ENCODE data around the gene NCBP3. TPM values are rescaled to one million over a fixed set of nuclear protein-coding genes. Genes with fewer than 3 reads are reported as not detected.

Gene NCBP3
- total and polyA plus RNA-seq, 2 donors (not counting 3 experiments of a cell fraction or from before 2014, with no cell fraction given): 18.2 to 51.1 TPM

- DNase-seq (ENCODE audit: low read depth, low spot score): no peak
- Histone ChIP-seq H3K79me2 (ENCODE audit: control insufficient read depth, insufficient read depth, low read length) (no peaks in the 10 kb centered on the region), H3K9me1 (replicated peaks; ENCODE audit: control insufficient read depth, extremely low read depth, insufficient read depth, low read length) (no peaks in the 10 kb centered on the region), H4K20me1 (replicated peaks; ENCODE audit: control insufficient read depth, extremely low read depth, insufficient read depth, low read length) (no peaks in the 10 kb centered on the region), H3K36me3 (ENCODE audit: control insufficient read depth in 2 of 2, extremely low read depth in 1 of 2, insufficient read depth in 2 of 2, low read length in 2 of 2) (no peaks in the 10 kb centered on the region), H3K4me1 (ENCODE audit: control insufficient read depth, extremely low read depth, insufficient read depth, low read length) (no peaks in the 10 kb centered on the region), H3K9ac (replicated peaks; ENCODE audit: extremely low read depth, insufficient read depth, low read length) (no peak overlapping the region), H3K27ac (ENCODE audit: insufficient read depth, low read depth, low read length) (no peak overlapping the region), H3K4me3 (replicated peaks in 1 of 3; ENCODE audit: insufficient read depth in 1 of 3, low read depth in 1 of 3, low read length in 3 of 3) (no peak overlapping the region), H3K27me3 (ENCODE audit: control insufficient read depth in 2 of 2, insufficient read depth in 2 of 2, low read length in 2 of 2) (no peaks in the 10 kb centered on the region), H3K4me2 (ENCODE audit: insufficient read depth, low read length) (no peak overlapping the region), H3K9me3 (replicated peaks; ENCODE audit: control insufficient read depth, insufficient read depth, low read length) (no peaks in the 10 kb centered on the region), H2AFZ (ENCODE audit: low read depth, low read length) (no peak overlapping the region)
- ChIA-PET POLR2A (no interaction called here), CTCF (interaction anchor here (2.6 kb wide), 1 partner anchor 59 kb away, joined by 11 read pairs; no protein-coding TSS in a partner anchor)
- dilution Hi-C loops (cut with MboI; ENCODE audit: extremely low pct_ligation_motif_present, low sequenced_read_pairs) (no loop called here), intact Hi-C loops (cut with micrococcal nuclease) (no loop called here)
- no peak for TF ChIP-seq FOS (IDR thresholded peaks at IDR 0.05; ENCODE audit: borderline replicate concordance, insufficient read depth, low read length)
- no peak for TF ChIP-seq POLR2AphosphoS5 (IDR thresholded peaks at IDR 0.05; ENCODE audit: insufficient read depth, low read depth, low read length)
- TF ChIP-seq GATA2 (IDR thresholded peaks at IDR 0.05; ENCODE audit: insufficient read depth, insufficient read length, low read depth, low read length): no peak
- no peak for TF ChIP-seq CTCF (IDR thresholded peaks at IDR 0.05; ENCODE audit: extremely low read depth in 1 of 2, insufficient read depth in 1 of 2, low read depth in 1 of 2, low read length in 2 of 2)
- no peak for TF ChIP-seq MAX (IDR thresholded peaks at IDR 0.05; ENCODE audit: insufficient read depth, insufficient read length)
- TF ChIP-seq POLR2A (IDR thresholded peaks at IDR 0.05; ENCODE audit: low read depth, low read length): no peak
- no peak for TF ChIP-seq EZH2 (IDR thresholded peaks at IDR 0.05; ENCODE audit: borderline replicate concordance, low read depth, low read length, severe bottlenecking)
- no peak for TF ChIP-seq MYC (IDR thresholded peaks at IDR 0.05; ENCODE audit: low read depth, low read length)
- TF ChIP-seq JUN (IDR thresholded peaks at IDR 0.05; ENCODE audit: borderline replicate concordance, insufficient read depth, insufficient read length, low read depth): no peak
- BruUV-seq (replicated peaks): no TSS peak
- FAIRE-seq: no peak
These were observed 49.8 kb downstream of the NCBP3 start for GRCh38 chr17:3796110-3796821.

Measured in endothelial cell of umbilical vein (primary cell).